Activated gamma-delta T cell treated with anti-CD3 and anti-CD28 coated beads, Interleukin-2, amount 50 U/mL, for 16 hours (primary cell): ENCODE measurements around the gene NPIPB8.
"Not testable (repeated sequence)": the region's sequence is repeated elsewhere in the genome, so short reads cannot be mapped to it uniquely, and the experiment has no call there.

Experiments
- DNase-seq: peaks from one replicate; pipeline ENCODE4 v3.0.0-alpha.2; 2020; ENCODE audit warnings: low read depth

NPIPB8 gene

DNA sequence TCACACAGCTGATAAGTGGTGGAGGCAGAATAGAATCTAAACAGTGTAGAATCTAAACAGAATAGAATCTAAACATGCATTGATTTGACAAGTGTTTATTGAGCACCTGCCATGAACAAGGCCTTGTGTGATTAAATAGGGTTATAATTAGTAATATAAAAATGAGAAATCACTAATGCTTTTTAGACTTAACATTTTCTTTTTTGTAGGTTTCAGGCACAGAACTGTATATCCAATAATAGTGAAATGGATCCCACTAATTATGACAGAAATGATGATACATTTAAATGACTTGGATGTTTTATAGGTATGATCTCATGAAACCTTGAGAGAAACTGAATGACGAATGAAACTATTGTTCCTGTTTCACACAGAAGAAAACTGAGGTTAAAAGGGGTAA, at the start of gene NPIPB8:
Gene NPIPB8 (plus strand): TSS at position 301 of the 400 bp plus-strand sequence. CDS start 296 bp downstream, outside the sequence.
- not testable (repeated sequence) for DNase-seq

DNA sequence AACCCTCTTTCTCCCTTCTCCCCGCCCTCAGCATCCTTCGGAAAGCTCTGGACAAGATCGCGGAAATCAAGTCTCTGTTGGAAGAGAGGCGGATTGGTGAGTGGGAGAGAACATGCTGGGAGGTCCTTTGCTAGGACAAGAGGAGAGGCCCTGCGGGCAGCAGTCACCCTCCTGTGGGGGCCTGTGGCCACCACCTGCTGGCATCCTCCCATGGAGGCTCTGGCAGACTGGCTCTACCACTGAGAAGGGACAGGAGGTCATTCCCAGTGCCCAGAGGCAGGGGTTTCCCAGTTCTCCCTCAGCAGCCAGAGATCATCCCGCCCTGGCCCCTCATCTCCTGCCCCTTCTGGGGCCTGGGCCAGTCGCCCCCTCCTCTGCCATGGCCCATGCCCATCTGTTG, 48.8 kb upstream of the NPIPB8 start:
- no peak for DNase-seq

DNA sequence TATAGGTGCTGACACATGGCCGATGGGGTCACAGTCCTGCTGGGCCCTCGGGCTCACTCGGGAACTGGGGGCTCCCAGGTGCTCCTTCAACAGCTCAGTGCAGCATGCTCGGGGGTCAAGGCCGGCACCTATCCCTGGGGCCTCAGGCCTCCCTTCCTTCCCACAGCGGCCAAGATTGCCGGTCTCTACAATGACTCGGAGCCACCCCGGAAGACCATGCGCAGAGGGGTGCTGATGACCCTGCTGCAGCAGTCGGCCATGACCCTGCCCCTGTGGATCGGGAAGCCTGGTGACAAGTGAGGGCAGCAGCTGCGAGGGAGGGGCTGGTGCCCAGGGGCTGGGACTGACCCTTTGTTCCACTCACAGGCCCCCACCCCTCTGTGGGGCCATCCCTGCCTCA, 47.9 kb upstream of the NPIPB8 start:
- no peak for DNase-seq

DNA sequence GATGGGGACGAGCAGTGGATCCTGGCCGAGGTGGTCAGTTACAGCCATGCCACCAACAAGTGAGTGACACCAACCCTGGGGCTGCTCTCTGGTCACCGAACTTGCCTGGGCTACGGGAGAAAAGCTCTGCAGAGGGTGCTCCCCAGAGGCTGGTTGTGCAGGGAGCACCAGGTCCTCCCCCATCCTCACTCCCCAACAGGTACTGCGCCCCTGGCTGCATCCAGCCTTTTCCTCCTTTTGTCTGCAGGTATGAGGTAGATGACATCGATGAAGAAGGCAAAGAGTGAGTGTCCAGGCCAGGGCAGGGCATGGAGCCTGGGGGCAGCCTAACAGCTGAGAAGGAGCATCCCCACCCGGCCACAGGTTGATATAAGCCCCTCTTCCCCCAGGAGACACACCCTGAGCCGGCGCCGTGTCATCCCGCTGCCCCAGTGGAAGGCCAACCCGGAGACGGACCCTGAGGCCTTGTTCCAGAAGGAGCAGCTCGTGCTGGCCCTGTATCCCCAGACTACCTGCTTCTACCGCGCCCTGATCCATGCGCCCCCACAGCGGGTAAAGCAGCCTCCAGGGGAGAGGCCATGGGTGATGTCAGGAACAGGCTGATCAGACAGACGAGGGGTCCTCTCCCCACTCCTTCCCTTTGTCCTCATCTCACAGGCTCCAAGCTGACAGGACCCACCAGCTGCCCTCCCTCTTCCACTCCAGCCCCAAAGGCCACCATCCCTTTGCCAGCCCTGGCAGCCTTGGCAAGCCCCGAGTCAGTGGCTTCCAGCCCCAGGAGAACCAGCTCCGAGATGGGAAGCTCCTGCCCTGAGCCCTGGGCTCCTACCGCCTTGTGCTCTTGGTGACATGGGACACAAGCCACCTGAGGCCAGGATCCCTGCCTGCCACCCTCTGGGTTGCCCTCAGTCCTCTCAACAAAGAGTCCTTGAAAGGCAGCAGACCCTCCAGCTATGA, 47.2 kb upstream of the NPIPB8 start:
- DNase-seq = no peak

DNA sequence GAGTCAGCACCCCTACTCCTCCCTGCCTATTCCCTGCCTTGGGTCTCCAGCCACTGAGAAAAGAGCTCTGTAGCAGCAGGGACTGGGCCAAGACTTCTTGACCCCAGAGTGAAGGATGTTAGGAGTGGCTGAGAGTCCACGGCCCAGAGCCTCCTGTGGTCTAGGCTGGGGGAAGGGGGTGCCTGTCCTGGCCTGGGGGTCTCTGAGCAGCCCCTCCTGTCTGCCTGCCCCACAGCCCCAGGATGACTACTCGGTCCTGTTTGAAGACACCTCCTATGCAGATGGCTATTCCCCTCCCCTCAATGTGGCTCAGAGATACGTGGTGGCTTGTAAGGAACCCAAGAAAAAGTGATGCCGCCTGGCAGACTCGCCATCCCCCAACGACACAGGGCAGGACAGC, 46.5 kb upstream of the NPIPB8 start:
- no peak for DNase-seq

DNA sequence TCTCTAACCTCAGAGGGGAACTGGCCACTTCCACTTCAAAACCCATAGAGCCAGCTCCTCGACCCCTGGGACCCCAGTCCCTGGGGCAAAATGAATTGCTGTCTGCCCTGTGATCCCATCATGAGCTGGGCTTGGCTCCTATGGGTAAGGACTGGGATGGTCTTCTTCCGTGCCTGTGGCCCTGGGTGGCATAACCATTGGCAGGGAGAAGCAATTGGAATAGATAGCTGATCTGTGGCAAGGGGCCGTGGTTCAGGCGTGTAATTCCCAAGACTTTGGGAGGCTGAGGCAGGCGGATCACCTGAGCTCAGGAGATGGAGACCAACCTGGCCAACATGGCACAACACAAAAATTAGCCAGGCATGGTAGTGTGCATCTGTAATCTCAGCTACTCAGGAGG, 45.4 kb upstream of the NPIPB8 start:
- DNase-seq = no peak

DNA sequence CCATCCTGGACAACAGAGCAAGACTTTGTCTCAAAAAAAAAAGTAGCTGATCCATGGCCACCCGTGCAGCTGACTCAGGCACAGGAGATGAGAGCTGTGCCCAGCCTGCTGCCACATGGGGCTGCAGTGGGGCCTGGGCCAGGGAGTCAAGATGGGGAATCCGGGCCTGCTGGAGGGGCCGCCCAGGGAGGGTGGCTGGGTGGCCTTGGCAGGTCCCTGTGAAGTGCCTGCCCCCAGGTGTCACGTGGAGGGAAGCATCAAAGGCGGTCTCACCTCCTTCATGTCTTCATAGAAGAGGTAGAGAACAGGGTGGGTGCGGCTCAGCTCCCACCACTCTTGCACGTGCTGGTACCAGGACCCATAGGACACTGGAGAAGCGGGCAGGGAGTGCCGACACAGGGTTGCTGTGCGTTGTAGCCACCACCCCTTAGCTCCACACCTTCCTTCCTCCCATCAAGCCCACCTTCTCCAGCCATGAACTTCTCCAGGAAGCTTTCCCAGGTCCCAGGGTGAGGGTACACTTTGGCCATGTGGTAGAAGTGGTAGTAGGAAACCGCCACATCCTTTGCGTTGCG, 44.8 kb upstream of the NPIPB8 start:
- no peak for DNase-seq

DNA sequence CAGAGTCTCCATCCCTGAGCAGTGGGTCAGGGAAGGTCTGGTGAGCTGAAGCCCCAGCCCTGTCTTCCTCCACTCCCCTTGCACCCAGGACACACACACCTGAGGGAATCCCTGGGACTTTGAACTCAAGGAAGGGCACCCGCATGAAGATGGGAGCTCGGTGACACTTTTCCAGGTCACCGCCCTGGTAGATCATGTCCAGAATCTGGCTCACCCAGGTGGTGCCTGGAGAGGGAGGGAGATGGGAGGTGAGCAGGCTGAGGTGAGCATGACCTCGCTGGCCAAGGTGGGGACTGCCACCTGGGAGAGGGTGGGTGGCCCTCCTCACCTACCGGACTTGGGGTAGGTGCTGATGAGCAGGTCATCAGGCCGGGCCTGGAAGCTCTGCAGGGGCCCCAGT, 42.4 kb upstream of the NPIPB8 start:
- not testable (repeated sequence) for DNase-seq

DNA sequence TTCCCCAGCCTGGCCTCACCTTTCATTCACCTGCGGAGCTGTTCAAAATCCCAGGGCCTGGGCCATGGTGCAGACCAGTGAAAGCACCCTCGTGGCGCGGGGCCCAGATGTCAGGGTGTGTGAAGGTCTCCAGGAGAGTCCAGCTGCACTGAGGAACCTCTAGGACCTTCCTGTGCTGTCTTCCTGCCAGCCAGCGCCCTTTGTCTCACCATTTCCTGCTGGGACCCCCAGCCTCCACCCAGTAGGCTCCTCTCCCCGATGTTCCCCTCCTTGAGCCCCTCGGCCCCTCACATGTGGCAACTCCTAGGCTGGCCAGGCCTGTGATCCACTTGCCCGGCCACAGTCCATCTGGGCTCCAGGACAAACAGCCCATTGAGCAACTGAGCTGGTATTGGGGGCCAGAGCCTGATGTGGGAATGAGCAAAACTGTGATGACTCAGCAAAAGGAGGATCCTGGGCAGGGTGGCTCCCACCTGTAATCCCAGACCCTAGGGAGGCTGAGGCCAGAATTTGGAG, 41.7 kb upstream of the NPIPB8 start:
- no peak for DNase-seq

DNA sequence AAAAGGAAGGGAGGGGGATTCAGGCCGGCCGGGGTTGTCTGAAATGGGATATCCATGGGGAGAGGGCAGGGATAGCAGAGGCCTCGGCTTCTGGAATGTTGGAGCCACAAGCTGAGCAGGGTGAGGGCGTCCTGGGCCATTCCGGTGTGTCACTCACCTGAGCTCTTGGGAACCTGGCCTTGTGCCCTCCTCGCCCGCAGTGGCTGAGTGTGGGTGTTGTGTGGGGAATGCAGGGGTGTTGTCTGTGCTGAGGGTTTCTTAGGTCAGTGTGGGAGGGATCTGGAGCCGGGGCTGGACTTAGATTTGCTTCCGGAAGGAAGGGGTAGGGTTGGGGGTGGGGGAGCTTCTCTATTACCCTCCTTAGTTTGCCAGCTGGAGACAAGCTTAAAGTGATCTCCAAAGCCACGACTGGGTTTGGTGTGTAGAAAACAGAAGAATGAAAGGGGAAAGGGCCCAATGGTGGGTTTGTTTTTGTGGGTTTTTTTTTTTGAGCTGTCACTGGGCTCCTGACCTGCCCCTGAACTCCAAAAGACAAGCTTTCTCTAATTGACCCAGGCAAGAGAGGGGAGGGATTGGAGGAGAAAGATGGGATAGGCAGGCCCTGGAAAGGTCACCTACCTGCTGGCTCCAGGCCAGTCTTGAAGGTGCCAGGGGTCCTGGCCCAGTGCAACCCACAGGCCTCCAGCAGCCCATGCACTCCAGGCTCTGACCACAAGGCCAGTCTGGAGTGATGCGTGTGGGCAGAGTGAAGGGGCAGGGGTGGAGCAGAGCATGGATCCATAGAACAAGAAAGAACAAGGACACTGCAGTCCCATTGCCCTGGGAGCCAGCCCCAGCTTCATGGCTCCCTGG, 40.8 kb upstream of the NPIPB8 start, which contains the start of gene SULT1A2:
Gene SULT1A2 (minus strand): TSS at position 211 of the 852 bp plus-strand sequence. CDS start 1,120 bp downstream, outside the sequence.
- DNase-seq = no peak

DNA sequence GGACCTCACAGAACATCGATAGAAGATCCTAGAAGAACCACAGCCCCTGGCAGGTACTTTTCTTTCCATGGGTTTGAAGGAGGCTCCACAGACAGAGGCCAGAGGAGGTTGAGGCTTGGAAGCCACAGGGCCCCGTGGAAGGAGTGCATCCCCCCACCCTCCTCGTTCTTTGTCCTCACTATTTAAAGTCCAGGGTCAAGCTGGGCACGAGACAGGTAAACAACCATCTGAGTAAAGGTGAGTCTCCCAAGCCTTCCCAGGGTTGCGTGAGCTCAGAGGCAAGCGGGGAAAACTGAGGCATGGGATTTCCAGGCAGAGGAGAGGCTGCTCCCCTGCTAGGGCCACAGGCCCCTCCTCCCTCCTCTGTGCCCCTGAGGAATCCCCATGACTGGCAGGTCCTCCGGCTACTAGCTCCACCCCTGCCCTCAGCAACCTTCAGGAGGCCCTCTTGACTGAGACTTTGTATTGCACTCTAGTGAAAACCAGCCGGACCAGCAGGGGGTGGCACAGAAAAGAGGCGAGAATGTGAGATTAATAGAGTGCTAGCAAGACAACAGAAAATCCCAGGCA, 40.1 kb upstream of the NPIPB8 start:
- DNase-seq = no peak

DNA sequence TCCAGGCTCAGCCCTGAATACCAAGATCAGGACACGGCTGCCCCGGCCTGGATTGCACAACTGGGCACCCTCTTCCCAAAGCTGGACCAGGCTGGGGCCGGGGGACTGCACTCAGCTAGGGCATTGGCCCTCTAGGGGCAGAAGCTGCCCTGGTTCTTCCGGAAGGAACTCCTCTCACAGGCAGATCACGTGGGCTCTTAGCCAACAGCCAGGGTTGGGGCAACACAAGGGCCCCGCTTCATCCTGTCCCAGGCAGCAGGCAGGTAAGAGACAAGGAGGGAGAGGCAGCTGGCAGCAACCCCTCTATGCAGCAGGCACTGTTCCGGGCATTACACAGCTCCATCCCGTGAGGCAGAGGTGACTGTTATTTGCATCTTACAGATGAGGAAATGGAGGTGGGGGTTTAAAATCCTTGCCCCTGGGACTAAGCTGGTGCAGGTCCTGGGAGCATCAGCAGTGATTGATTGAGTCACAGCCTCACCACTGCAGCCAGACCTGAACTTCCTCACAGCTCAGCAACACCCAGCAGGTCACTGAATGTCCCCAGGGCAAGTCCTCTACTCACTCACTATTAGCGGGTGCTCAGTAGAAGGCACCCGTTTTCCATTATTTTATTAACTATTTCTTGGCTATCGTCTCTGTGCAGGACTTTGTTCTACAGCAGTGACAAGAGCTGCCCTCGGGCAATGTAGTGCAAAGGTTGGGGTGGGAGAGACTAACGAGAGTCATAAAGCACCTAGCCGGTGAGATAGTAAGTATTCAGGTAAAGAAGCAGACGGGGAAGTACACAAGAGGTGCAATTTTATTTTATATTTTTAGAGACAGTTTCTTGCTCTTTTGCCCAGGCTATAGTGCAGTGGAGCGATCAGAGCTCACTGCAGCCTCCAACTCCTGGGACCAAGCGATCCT, 38.2 kb upstream of the NPIPB8 start:
- not testable (repeated sequence) for DNase-seq

DNA sequence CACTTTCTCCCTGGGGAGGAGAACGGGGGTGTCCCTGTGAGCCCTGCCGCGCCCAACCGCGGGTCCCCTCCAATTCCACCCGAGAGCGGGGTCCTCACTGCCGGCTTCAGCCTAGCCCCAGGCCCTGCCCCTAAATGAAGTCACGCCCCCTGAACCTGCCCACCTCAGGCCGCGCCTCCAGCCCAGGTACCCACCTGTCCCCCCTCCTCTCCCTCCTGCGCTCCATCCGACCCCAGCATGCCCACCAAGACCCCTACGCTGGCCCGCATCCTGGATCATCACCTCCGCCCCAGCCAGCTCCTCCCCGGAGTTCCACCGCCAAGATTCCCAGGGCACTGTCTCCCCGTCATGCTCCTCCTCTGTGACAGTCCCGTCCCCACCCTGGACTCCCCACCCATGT, 36.9 kb upstream of the NPIPB8 start:
- not testable (repeated sequence) for DNase-seq

DNA sequence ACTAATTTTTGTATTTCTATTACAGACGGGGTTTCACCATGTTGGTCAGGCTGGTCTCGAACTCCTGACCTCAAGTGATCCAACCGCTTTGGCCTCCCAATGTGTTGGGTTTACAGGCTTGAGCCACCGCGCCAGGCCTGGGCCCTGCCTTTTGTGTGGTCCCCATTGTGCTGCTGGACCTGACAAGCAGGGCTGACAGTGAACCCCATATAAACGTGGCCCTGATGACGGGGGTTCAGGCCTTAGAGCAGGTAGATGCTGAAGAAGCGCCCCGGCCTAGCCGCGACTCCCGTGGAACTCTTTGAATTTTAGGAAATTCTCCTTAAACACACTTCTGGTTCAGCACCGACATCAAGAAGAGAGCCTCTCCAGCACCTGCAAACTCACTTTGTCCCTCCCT, 36.3 kb upstream of the NPIPB8 start:
- not testable (repeated sequence) for DNase-seq

DNA sequence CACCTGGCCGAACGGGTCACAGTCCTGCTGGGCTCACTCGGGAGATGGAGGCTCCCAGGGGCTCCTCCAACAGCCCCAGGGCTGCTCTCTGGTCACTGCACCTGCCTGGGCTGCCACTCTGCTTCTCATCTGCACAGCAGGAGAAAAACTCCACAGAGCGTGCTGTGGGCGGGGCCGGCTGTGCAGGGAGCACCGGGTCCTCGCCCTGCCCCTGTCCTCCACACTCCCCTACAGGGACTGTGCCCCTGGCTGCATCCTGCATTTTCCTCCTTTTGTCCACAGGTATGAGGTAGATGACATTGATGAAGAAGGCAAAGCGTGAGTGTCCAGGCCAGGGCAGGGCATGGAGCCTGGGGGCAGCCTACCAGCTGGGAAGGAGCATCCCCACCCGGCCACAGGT, 35.8 kb upstream of the NPIPB8 start:
- DNase-seq = not testable (repeated sequence)

DNA sequence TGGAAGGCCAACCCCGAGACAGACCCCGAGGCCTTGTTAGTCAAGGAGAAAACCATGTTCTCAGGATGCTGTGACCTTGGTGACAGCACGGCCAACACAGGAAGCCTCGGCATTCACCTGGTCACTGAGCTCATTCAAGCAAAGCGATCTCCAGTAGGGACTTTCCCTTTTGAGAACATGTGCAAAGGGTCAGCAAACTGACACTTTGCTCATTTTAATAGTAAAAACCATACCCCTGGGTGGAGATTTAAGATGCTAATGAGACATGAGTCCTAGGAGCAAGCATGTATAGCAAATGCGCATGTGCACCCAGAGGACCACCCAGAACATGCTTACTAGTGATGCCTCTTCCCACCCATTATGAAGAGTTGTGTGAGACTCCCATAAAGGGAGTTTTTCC, 35.3 kb upstream of the NPIPB8 start:
- DNase-seq = no peak

DNA sequence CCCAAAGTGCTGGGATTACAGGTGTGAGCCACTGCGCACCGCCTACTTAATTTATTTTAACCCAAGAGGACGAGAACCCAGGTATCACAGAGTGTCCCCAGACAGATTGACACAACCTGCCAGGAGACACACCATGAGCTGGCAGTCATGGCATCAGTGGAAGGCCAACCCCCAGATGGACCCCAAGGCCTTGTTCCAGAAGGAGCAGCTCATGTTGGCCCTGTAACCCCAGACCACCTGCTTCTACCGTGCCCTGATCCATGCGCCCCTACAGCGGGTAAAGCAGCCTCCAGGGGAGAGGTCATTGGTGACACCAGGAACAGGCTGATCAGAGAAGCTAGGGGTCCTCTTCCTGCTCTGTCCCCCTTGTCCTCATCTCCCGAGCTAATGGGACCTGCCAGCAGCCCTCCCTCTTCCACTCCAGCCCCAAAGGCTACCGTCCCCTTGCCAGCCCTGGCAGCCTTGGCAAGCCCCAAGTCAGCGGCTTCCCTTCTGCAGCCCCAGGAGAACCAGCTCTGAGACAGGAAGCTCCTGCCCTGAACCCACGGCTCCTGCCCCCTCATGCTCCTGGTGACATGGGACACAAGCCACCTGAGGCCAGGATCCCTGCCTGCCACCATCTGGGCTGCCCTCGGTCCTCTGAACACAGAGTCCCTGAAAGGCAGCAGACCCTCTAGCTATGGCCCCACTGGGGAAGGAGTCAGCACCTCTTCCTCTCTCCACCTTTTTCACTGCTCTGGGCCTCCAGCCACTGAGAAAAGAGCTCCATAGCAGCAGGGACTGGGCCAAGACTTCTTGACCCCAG, 34.3 kb upstream of the NPIPB8 start:
- no peak for DNase-seq

DNA sequence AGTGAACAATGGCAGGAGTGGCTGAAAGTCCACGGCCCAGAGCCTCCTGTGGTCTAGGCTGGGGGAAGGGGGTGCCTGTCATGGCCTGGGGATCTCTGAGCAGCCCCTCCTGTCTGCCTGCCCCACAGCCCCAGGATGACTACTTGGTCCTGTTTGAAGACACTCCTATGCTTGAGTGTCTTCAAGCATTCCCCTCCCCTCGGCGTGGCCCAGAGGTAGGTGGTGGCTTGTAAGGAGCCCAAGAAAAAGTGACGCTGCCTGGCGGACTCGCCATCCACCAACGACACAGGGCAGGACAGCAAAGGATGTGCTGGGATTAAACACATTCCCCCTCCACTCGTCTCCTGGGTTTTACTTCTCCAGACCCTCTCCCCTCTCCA, 33.7 kb upstream of the NPIPB8 start:
- DNase-seq = no peak

DNA sequence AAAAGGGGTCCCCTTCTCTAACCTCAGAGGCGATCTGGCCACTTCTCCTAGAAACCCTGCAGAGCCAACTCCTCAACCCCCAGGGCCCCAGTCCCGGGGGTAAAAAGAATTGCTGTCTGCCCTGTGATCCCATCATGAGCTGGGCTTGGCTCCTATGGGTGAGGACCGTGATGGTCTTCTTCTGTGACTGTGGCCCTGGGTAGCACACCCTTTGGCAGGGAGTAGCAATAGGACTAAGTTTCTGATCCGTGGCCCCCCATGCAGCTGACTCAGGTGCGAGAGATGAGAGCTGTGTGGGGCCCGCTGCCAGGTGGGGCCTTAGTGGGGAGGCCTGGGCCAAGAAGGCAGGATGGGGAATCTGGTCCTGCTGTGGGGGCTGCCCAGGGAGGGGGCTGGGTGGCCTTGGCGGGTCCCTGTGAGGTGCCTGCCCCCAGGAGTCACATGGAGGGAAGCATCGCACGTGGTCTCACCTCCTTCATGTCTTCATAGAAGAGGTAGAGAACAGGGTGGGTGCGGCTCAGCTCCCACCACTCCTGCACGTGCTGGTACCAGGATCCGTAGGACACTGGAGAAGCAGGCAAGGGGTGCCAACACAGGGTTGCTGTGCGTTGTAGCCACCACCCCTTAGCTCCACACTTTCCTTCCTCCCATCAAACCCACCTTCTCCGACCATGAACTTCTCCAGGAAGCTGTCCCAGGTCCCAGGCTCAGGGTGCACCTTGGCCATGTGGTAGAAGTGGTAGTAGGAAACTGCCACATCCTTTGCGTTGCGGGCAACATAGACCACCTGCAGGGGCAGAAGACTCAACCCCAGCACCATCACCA, 31.4 kb upstream of the NPIPB8 start:
- DNase-seq = no peak
